Measurements from ENCODE around the gene DDX52.

Gene DDX52

GRCh38 chr17:37671824-37672547 is 28.7 kb upstream of the DDX52 start:
- in situ Hi-C loops (cut with MboI; ENCODE audit: low pct_unique_long_range_greater_than_20kb, low sequenced_read_pairs, unreplicated experiment) = no loop called here
- no peak for DNase-seq (ENCODE audit: low spot score)
- TF ChIP-seq CTCF (IDR thresholded peaks at IDR 0.05; ENCODE audit: extremely low read depth, insufficient read depth, missing control alignments) = no peak

- TF ChIP-seq CTCF (IDR thresholded peaks at IDR 0.05; ENCODE audit: extremely low read depth, insufficient read depth, missing control alignments) = no peak
- no peak for DNase-seq (ENCODE audit: low spot score)
- in situ Hi-C loops (cut with MboI; ENCODE audit: low pct_unique_long_range_greater_than_20kb, low sequenced_read_pairs, unreplicated experiment) = no loop called here
These were observed 28.0 kb upstream of the DDX52 start for GRCh38 chr17:37671028-37671823.

- no peak for DNase-seq (ENCODE audit: low spot score)
- in situ Hi-C loops (cut with MboI; ENCODE audit: low pct_unique_long_range_greater_than_20kb, low sequenced_read_pairs, unreplicated experiment) = no loop called here
- no peak for TF ChIP-seq CTCF (IDR thresholded peaks at IDR 0.05; ENCODE audit: extremely low read depth, insufficient read depth, missing control alignments)
These were observed 23.8 kb upstream of the DDX52 start for GRCh38 chr17:37667039-37667438.

GRCh38 chr17:37664214-37664613 is 21.0 kb upstream of the DDX52 start:
- in situ Hi-C loops (cut with MboI; ENCODE audit: low pct_unique_long_range_greater_than_20kb, low sequenced_read_pairs, unreplicated experiment) = no loop called here
- no peak for TF ChIP-seq CTCF (IDR thresholded peaks at IDR 0.05; ENCODE audit: extremely low read depth, insufficient read depth, missing control alignments)
- no peak for DNase-seq (ENCODE audit: low spot score)

- in situ Hi-C loops (cut with MboI; ENCODE audit: low pct_unique_long_range_greater_than_20kb, low sequenced_read_pairs, unreplicated experiment) = no loop called here
- DNase-seq (ENCODE audit: low spot score) = no peak
These were observed 19.1 kb upstream of the DDX52 start for GRCh38 chr17:37662353-37662752.

More at GRCh38 chr17:37662353-37662752, 19.1 kb upstream of the DDX52 start:
- no peak for TF ChIP-seq CTCF (IDR thresholded peaks at IDR 0.05; ENCODE audit: extremely low read depth, insufficient read depth, missing control alignments)

Measured in GM13977 (cell line).